Muscle of leg (tissue), 11 donors: ENCODE measurements around the gene IFNA14. TPM values are rescaled to one million over a fixed set of nuclear protein-coding genes. Genes with fewer than 3 reads are reported as not detected.
"Not testable (repeated sequence)": the region's sequence is repeated elsewhere in the genome, so short reads cannot be mapped to it uniquely, and the experiment has no call there.

Experiments used
- DNase-seq: peaks from one replicate; pipeline ENCODE4 v3.0.0; 2013
- H3K27ac ChIP-seq: one replicate; pipeline ENCODE4 v1.5.1; 2013; ENCODE audit warnings: mild to moderate bottlenecking, low read length, control low read depth
- H3K27me3 ChIP-seq: one replicate; pipeline ENCODE4 v1.6.1; 2013; ENCODE audit warnings: low read length; ENCODE audit not compliant: control insufficient read depth, insufficient read depth
- H3K36me3 ChIP-seq: one replicate; pipeline ENCODE4 v1.6.1; 2013; ENCODE audit warnings: low read length; ENCODE audit not compliant: control insufficient read depth, insufficient read depth
- H3K4me1 ChIP-seq: one replicate; pipeline ENCODE4 v1.6.1; 2013; ENCODE audit warnings: low read length; ENCODE audit not compliant: control insufficient read depth, insufficient read depth
- H3K4me3 ChIP-seq: one replicate; pipeline ENCODE4 v1.5.1; 2013; ENCODE audit warnings: low read length, control low read depth
- H3K9me3 ChIP-seq: replicated peaks from 2 replicates; pipeline ENCODE4 v1.6.1; 2013; ENCODE audit warnings: low read depth, low read length; ENCODE audit not compliant: control insufficient read depth
- WGBS: methylation state at CpG from one replicate; pipeline ENCODE4 v1.1.5; 2013; ENCODE audit warnings: missing lambda C conversion rate; ENCODE audit not compliant: insufficient coverage; 5-methylcytosine and 5-hydroxymethylcytosine counted together
- polyA plus RNA-seq, 8 donors: library from polyadenylated mRNA; unstranded; fragments of 120-200 nt; gene quantifications; one replicate each; pipeline versions ENCODE4 v1.2.1 to v1.2.3, GENCODE V29; 2013; ENCODE audit warnings: inconsistent platforms in 1 of 8, low replicate concordance in 1 of 8; ENCODE audit not compliant: insufficient read length in 8 of 8, insufficient read depth in 1 of 8
- total RNA-seq: library from RNA; stranded (reverse); fragments of 120-200 nt; gene quantifications from one replicate; pipeline ENCODE4 v1.2.4, GENCODE V29; 2013

The IFNA14 gene
- total and polyA plus RNA-seq, 9 donors = not detected

DNA sequence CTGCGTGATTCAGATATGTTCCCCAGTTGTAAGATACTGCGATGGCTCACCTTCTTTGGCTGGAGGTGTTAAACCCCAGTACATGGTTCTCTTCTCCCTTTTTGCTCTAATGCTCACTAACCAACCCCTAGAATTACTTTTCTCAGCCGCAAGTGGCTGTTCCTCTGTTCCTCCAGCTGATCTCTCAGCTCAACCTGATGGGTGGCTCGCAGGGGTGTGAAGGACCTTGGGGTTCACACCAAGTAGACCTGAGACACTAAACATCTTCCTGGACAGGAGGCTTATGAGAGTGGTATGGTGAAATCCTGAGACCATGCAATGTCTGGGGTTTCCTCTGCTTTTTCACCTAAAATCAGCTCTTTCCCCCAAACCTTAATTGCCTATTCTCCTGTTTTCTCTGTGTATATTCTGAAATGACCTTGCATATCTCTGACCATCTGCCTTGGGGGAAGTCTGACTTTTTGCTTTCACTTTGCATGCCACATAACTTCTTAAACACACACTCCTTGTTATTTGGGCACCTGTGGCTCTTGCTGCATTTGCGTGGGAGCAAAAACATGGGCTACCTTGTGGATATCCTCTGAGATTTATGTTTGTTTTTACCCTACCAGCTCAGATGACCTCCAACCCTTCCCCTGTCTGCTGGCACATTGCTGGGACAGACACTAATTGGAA, 15.9 kb upstream of the IFNA14 start:
- Histone ChIP-seq H3K4me1 (no peaks in the 10 kb centered on the region), H3K9me3 (no peaks in the 10 kb centered on the region), H3K36me3 (no peaks in the 10 kb centered on the region), H3K27me3 (no peaks in the 10 kb centered on the region), H3K27ac (no peak overlapping the region), H3K4me3 (no peak overlapping the region)
- no peak for DNase-seq
- WGBS = 90% methylated on average over 2 of the region's 5 CpGs

- Histone ChIP-seq H3K9me3 (no peaks in the 10 kb centered on the region), H3K4me3 (no peak overlapping the region), H3K36me3 (no peaks in the 10 kb centered on the region), H3K4me1 (no peaks in the 10 kb centered on the region), H3K27me3 (no peaks in the 10 kb centered on the region), H3K27ac (no peak overlapping the region)
- 3% methylated on average over 3 of the region's 3 CpGs for WGBS
- DNase-seq = peak; percentile 75
These were observed 13.1 kb upstream of the IFNA14 start for GRCh38 chr9:21252721-21253547.

- H3K9me3 ChIP-seq = no peaks in the 10 kb centered on the region
- H3K4me3 ChIP-seq = no peak overlapping the region
- 69% methylated on average over 3 of the region's 4 CpGs for WGBS
- no peaks in the 10 kb centered on the region for H3K36me3 ChIP-seq
- no peaks in the 10 kb centered on the region for H3K27me3 ChIP-seq
- no peak for DNase-seq
- H3K4me1 ChIP-seq = no peaks in the 10 kb centered on the region
- H3K27ac ChIP-seq = no peak overlapping the region
These were observed 11.8 kb upstream of the IFNA14 start for GRCh38 chr9:21251638-21252037.

GRCh38 chr9:21251190-21251589, 11.4 kb upstream of the IFNA14 start:
- Histone ChIP-seq H3K4me1 (no peaks in the 10 kb centered on the region), H3K36me3 (no peaks in the 10 kb centered on the region), H3K27me3 (no peaks in the 10 kb centered on the region), H3K4me3 (no peak overlapping the region), H3K27ac (no peak overlapping the region), H3K9me3 (no peaks in the 10 kb centered on the region)
- 44% methylated on average over 1 of the region's 1 CpG for WGBS
- DNase-seq = no peak

DNA sequence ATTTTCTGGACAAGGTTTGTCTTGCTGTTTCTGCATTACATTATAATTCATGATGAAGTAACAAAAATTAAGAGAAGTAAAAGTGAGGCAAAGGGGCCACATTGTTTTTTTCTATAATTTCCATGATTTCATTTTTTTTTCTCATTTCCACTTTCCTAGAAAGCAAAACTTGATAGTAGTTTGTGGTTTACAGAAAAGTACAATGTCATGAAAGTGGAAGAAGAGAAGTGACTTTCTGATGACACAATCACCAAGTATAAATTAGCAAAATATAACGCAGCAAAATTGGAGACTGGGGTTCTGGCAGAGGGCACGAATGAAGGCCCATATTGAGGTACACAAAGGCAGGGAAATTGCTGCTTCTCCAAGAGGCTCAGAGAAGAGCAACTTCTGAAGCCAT, 5.0 kb upstream of the IFNA14 start:
- peak; percentile 26 for DNase-seq
- Histone ChIP-seq H3K36me3 (no peaks in the 10 kb centered on the region), H3K27ac (no peak overlapping the region), H3K27me3 (peaks cover 2% of the 10 kb centered on the region), H3K9me3 (no peaks in the 10 kb centered on the region), H3K4me1 (no peaks in the 10 kb centered on the region), H3K4me3 (no peak overlapping the region)
- WGBS = no CpG with 5 or more reads among the region's 2 CpGs

DNA sequence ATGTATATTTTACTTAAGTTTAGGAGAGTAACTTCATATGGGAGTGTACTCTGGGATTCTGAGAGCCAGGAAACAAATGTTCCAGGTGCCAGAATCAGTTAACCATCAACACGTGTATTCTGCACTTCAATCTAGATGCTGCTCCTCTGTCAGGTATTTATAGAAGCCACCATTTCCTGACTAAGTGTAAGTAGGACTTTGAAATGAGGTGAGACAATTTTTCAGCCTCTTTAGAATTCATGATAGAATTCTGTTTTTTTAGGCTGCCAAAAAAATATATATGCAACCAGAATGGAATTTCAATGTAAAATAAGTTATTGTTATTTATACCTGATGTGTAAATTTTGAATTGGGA, 3.5 kb downstream of the IFNA14 start:
- H3K36me3 ChIP-seq, H3K4me3 ChIP-seq, H3K27ac ChIP-seq, H3K4me1 ChIP-seq, H3K27me3 ChIP-seq, DNase-seq, H3K9me3 ChIP-seq: not testable (repeated sequence)
- no CpG with 5 or more reads among the region's 1 CpG for WGBS

DNA sequence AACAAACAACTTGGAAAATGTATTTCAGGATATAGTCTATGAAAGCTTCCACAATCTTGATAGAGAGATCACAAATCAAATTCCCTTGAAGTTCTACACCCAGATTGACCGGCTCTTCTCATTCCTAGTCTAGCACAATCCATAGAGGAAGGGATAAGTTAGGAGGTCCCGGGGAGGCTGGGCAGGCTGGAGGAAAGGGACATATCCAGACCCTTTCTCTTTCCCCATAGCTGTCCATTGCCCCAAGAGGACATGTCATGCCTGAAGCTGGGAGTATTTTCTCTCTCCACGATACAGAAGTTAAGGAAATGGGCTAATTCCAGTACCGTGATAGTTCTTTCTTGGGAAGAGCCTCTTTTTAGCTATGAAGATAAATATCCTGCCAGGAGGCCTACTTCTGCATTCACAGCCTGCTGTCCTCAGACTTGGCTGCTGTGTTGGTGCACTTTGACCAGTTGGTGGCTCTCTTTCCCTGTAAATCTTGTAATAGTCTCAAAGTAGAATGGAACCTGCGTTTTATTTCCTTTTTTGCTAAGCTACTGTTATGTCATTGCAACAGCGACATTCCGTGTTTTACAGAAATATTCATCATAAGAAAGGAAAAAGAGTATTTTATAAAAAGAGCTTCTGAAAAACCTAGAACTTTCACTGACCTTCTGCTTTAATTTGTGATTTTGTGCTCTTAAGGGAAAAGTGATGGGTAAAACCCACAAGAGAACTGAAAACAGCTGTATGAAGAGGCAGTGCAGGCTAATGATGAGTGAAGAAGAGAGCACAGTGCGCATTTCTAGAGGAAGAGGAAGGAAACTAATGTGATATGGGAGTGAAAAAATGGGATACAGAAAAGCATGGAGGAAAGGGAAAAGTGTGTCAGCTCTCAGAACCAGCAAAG, 4.1 kb downstream of the IFNA14 start:
- WGBS = 33% methylated on average over 1 of the region's 8 CpGs
- not testable (repeated sequence) for H3K4me1 ChIP-seq, H3K4me3 ChIP-seq, H3K27me3 ChIP-seq, H3K36me3 ChIP-seq, H3K27ac ChIP-seq, H3K9me3 ChIP-seq
- peak; percentile 68 for DNase-seq

- DNase-seq = no peak
- H3K36me3 ChIP-seq = no peaks in the 10 kb centered on the region
- H3K9me3 ChIP-seq = no peaks in the 10 kb centered on the region
- H3K27ac ChIP-seq = no peak overlapping the region
- WGBS = 79% methylated on average over 3 of the region's 4 CpGs
- H3K27me3 ChIP-seq = no peaks in the 10 kb centered on the region
- H3K4me1 ChIP-seq = no peaks in the 10 kb centered on the region
- H3K4me3 ChIP-seq = no peak overlapping the region
These were observed 5.6 kb downstream of the IFNA14 start for GRCh38 chr9:21234153-21234687.

DNA sequence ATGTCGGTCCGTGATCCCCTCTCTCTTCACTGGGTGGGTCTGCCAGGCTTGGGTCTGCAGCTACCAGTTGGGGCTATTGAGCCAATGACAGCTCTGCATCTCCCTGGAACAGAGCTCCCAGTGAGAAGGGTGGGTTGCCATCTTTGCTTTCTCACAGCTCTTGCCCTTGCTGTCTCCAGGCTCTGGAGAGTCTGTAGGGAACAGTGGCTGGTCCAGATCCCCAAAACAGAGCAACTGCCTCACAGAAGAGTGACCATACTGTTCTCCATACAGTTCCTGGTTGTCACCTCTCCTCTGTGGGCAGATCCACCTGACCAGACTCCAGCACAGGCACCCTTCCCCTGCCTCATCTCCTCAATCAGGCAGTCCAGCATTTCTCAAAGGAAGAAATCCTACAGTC, 6.5 kb downstream of the IFNA14 start:
- Histone ChIP-seq H3K27me3 (no peaks in the 10 kb centered on the region), H3K4me1 (no peaks in the 10 kb centered on the region), H3K36me3 (no peaks in the 10 kb centered on the region), H3K27ac (no peak overlapping the region), H3K4me3 (no peak overlapping the region), H3K9me3 (no peaks in the 10 kb centered on the region)
- 100% methylated on average over 1 of the region's 2 CpGs for WGBS
- DNase-seq = no peak

DNA sequence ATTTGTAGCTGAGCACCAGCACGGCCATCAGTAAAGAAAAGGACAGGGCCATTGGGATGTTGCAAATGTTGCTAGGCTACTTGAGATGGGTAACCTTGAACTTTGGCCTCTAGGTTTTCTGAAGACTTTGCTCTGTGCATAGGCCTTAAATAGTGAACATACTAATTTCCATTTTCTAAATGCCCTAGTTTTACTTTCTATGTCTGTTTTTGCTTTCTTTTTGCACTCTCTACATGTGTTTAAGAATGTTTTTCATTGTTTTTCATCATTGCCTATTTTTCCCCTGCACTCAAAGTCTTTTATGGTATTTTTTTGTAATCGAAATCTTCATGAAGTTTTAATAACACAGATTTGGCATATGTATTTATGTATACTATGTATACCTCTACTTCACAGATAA, 11.7 kb downstream of the IFNA14 start, which contains the start of gene IFNA17:
IFNA17 (minus strand) TSS at position 101 of the 400 bp plus-strand sequence; CDS start at position 52, 49 bp downstream.
- H3K36me3 ChIP-seq = no peaks in the 10 kb centered on the region
- H3K27ac ChIP-seq = no peak within 1 kb of the TSS
- H3K27me3 ChIP-seq = no peaks in the 10 kb centered on the region
- H3K9me3 ChIP-seq = no peaks in the 10 kb centered on the region
- no peak within 1 kb of the TSS for H3K4me3 ChIP-seq
- no peaks in the 10 kb centered on the region for H3K4me1 ChIP-seq
- DNase-seq = no peak
- WGBS = no CpG with 5 or more reads among the region's 2 CpGs
